HG03135 (cell line): Measurements from ENCODE around the gene ZBTB7C.

Source experiments
- ATAC-seq: cut with Tn5 transposase; IDR thresholded peaks from one replicate; pipeline ENCODE4 v1.9.1; 2021; ENCODE audit warnings: mild to moderate bottlenecking, moderate library complexity; ENCODE audit not compliant: unreplicated experiment

The ZBTB7C gene

DNA sequence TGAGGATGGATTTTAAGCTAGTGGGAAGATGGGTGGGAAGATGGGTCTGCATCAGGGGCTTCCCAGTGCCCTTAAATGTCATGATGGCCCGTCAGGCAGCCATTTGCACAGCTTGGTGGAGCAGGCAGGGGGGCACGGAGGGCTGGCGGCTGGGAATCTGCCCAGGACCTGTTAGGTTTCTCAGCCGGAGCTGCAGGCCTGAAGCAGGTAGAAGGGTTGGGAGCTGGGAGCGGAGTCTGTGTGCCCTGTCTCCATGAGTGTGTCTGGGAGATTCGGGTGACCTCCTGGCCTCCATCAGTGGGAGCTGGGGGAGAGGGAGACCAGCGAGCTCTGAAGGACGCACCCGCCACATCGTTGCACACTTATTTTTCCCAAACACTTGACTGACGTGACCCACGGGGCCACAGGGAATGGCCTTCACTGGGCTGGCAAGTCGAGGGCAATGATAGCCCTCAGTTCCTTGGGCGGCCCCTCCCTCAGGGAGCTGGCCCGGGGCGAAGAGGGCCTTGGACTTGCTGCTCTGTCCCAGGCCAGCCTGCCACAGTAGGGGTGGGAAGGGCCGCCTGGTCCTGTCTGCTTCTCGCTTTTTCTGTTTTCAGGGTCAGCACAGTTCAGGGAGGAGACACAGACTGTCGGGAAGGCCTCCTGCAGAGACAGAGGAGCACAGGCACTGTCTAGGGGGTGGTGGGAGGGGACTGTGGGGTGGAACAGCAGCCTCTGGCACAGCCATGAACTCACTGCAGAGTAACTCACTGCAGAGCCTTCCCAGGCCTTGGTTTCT, 236.8 kb downstream of the ZBTB7C start:
- ATAC-seq, result no peak

DNA sequence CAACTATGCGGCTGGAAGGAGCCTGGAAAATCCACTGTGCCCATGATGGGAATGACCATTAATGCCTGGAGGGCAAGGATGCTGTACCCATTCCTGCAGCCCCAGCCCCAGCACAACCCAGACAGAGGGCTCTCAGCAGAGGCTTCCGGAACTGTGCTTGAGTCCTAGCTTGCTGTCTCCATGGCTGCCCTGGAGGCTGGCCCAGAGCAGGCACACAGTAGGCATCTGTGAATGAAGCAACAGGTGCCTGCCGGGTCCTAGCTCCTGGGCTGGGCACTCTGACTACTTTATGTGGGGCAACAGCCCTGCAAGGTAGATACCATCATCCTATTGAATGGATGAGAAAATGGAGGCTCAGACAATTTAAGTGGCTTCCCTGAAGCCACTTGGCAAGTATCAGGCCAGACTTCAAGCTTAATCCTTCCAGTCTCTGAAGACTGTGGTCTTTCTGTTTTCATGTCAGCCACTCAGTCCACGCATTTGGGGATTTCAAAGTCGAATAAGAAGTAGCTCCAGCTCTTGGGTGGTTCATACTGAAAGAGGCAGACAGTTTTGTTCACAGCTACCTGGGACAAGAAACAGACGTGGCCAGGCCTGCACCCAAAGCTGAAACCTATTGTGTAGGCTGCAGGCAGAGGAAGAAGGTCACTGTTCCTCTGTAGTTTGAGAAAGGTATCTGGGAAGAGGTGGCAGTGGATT, 237.5 kb downstream of the ZBTB7C start:
- ATAC-seq, result no peak

DNA sequence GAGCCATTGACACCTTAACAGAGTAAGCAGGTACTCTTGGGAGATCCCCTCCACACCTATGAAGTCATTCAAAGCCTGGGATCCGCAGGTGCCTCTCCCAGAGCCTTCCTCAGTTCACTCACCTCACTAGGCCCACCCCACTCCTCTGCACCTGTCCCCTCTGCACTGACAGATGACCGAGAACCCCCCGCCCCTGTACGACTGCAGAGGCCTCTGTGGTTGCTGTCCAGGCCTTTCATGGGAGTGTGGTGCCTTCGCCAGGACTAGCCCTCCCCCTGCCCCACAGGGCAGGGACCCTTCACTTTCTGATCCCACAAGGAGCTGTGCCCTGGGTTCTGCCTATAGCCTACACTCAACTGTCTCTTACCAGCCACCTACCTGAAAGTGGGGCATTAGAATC, 238.5 kb downstream of the ZBTB7C start:
- no peak for ATAC-seq

DNA sequence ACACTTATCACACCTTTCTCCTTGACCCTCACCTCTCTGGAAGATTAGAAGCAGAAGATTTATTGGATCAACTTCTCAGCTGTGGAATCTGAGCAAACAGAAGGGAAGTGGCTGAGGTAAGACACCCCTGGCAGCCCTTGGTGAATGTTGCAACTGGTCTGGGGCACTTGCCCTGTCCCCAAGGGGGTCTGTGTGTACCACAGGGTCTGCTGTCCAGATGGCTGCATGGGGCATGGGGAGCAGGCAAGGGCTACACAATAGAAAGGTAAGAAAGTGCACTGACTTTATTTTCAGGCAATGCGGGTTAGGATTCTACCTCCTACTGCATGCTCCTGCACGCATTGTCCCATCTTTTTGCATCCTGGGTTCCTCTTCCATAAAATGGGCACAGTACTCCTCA, 240.3 kb downstream of the ZBTB7C start:
- no peak for ATAC-seq

DNA sequence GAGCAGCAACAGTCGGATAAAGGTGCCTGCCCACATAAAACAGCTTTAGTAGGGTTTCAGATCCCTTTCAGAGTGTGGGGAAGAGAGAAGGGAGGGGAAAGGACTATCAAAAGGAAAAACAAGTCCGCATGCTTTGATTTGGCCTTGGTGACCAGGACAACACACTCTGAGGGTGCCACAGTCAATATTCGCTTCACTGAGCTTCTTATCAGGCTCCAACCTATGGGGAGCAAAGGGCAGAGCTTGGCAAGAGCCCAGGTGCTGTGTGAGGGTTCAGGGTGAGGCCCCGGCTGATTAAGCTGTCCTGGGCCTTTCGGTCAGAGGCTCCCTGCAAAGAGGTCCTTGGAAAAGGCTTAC, 241.3 kb downstream of the ZBTB7C start:
- ATAC-seq, result no peak

DNA sequence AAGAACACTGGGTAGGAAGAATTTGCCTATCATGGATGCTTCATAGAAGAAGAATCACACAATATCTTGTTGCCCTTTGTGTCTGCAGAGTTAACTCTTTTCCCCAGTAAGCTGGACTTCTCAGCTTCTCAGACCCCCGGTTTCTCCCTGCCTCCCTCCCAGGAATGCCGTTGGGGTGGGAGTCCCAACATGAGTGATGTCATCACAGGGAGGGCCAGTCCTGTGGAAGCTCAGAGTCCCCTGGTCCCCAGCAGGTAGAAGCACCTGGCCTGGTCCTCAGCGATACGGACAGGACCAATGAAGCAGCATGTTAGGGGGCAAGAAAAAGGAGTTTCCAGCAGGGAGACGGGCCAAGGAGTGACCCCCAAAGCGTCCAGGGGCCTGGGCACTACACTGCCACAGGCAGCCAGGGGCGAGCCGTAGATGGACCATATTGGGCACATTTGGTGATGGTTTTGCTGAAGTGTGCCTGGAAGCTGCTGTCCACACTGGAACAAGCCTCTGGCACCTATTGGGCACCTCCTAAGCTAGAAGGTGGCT, 242.8 kb downstream of the ZBTB7C start:
- no peak for ATAC-seq

DNA sequence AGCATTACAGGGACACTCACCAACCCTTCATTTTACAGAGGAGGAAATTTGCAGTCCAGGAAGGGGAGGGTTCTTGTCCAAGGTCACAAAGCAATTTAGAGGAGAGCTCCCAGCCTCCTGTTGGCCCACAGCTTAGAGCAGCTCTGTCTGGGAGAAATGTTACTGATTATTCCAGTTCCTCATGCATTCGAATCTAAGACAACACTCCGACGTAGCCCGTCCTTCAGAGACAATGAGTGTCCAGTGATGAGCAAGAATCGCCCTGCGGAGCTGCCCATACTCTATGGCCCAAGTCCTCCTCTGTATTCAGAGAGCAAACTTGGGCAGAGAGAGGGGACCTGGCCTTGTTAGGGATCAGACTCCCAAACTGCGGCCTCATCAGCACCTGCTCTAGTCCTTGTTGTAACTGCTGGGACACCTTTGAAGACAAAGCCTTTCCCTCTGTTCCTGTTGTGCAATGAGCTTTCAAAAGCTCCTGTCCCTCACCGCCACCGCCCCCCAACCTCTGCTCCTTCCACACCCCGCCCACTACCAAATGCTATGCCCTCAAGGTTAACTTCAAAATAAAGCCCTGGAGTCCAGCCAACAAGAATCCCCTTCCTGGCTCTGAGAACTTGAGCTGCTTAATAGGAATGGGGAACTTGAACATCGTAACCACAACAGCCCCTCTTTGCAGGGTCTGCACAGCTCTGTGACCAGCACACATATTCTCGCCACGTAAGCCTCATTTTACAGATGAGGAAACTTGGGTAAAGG, 243.9 kb downstream of the ZBTB7C start:
- no peak for ATAC-seq

DNA sequence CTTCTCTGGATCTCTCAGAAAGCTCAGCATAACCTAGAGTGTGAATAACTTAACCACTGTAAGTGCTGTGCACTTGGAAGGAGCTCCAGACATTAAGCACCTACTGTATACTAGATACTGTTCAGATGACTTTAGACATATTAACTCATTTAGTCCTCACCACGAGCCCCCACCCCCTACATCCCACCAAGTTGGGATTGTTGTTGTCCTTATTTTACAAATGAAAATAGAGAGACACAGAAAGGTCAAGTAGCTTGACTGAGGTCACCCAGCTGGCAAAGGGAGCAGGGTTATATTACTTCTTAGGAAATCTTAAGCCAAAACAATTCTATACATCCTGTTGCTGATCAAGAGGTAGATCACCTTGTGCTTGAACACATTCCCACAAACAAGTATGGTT, 244.5 kb downstream of the ZBTB7C start:
- ATAC-seq, result no peak

DNA sequence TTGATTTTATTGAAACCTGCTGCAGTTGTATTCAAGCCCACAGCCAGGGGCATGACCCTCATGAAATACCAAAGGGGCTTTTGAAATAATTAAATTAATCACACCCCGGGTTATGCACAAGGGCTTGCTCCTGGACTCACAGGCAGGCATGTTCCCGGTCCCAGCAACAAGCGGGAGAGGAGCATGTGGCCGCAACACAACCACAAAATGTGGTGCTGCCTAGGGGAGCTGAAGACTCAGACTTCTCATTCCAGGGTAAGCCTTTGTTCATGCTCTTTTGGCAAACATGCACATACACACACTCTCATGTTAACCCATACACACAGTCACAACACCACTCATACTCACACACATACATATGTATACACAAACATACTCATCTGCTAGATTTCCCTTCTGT, 245.1 kb downstream of the ZBTB7C start:
- ATAC-seq, result no peak

DNA sequence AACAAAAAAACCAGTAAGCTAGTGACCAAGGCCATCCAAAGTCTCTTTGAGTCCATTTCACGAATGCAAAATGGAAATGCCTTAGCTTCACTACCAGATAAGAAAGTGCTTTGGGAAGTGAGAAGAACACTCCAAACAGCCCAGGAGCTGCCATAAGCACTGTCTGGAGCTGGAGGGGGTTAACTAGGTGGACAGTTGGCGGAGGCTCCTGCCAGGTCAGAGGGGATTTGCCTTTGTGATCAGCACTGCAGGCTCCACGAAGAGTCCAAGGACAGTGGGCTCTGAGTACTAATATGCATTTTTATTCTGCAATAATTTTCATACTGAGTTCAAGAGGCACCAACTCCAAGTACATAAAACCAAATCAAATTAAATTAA, 245.5 kb downstream of the ZBTB7C start:
- ATAC-seq, result no peak

DNA sequence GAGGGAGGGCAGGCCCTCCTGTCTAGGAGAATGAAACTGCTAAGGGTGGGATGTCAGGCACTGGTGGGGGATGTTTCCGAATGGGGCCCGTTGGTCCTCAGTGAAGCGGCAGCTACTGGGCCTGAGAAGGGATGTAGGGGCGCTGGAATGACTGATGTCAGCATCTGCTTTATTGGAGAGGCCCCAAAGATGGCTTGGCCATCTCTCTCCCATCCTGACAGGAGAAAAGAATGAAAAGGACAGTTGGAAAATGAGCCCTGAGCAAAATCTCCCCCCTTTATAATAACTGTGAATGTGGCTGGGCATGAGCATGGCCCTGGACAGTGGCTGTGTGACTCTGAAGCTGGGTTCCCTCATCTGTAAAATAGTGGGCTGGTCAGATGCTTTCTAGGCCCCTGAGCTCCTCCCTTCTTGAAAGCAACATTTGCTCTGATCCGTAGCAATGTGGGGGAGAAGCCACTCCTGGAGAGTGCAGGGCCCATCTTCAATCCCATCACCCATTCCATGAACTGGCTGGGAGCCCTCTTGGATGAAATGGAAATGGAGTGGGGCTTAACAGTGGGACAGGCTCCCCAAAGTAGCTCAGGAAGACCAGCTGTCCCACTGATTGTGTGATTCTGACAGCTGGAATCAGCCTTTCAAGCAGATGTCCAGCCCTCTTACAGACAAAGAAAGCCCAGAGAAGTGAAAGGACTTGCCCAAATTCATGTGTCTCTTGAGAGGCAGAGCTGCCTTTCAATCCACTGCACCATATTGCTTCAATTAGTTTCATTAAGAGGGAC, 246.0 kb downstream of the ZBTB7C start:
- no peak for ATAC-seq

DNA sequence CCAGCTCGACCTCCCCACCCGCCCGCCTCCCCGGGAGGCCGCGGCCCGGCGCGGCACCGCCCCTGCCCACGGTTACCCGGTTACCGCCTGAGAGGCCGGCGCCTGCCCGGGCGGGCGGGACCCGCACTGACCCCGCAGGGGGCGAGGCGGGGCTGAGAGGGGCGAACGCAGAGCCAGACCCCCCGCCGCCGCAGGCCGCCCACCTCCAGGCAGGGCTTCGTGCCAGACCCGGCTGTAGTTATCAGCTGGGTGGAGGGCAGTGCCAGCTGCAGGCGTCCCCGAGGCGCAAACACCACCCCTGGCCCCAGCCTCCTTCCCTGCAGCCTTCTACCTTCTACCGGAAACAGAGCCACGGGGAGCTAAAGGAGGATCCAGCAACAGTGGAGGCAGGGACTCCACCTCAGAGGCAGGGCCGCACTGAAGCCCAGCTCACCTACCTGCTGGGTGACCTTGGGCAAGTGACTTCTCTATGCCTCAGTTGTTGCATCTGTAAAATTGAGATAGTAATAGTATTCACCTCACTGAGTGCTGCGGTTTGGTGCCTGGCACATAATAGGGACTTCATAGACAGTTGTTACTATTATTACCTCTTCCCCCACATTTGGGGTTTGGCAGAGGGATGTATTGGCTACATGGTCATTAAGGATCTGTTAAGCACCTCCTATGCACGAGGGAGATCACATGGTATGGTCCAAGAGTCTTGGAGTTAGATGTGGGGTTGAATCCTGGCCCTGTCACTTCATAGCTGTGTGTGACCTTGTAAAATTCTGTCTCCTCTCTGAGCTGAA, 247.1 kb downstream of the ZBTB7C start:
- peak; percentile 45 for ATAC-seq

DNA sequence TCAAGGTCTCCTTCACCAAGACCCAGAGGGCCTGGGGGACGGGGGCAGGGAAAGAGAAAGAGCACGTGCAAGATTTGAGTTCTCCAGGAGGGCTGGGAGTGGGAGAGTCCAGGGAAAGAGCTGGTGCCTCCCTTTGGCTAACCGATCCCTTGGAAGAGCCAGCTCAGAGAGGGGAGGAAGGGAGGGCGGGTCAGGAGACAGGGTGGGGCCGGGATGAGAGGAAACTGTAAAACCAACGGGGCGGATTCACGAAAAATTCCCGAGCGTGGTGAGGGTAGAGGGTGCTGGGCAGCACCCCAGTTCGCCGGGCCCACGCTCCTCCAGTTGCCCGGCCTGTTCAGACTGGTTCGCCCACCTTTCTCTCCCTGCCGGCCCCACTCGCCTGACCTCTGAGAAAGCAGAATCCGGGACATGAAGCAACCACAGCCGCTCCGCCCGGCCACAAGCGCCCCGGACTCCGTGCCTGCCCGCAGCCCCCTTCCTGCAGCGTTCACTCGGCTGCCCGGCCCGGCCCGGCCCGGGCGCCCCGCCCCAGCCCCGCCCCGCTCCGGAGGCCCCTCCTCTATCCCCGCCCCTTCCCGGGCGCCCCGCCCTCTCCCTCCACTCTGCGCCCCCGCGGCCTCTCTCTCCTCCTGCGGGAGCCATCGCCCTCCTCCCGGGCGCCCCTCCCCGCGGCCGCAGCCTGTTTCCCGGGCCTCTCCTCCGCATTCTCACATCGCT, 247.8 kb downstream of the ZBTB7C start:
- peak; percentile 60 for ATAC-seq

DNA sequence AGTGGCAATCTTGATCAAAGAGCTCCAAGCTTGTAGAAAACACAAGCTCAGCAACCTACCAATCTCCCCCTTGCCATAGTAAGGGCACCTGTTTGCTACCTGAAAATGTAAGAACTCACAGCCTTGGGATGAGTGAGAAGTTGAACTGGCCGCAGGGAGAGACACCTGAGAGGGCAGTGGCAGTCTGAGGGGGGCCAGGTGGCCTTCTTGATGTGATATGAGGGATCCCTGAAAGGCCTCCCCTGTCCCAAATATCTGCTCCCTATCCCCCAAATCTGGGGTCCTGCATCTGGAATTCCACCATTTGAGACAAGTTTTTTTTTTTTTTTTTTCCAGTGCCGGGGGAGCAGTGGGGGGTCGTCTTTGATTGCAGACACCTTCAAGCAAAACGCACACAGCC, 248.6 kb downstream of the ZBTB7C start:
- ATAC-seq, result no peak

DNA sequence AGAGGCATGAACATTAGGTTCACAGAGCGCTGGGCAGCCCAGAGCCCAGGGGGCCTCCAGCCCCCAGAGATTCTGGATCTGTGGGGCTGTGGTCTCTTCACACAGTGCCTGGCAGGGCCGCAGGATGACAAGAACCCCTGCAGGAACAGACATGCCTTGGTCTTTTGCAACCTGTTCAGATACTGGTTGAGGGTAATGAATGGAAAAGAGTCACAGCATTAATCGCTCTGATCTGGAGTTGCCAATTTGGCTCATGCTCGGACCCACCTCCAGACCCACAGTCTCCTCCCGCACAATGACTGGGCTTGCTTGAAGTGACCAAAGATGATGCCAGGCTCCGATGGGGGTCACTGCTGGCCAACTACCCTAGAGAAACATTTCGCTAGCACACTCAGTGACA, 249.4 kb downstream of the ZBTB7C start:
- no peak for ATAC-seq

DNA sequence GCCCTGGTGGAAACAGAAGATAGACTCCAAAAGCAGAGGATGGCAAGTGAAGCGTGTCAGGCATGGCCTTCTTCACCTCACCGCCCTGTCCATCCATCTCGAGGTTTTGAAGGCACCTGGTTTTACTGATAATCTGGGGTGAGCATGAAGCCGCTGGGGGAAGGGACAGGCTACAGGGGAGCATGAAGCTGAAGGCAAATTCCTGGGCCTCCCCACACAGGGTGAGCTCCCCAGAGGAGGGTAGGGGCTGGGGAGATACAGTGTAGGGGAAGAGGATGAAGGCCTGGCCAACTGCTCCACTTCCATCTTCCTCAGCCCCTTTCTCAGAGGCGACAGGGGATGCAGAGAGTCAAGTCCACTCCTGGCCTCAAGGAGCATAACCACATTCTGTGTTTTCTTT, 250.5 kb downstream of the ZBTB7C start:
- no peak for ATAC-seq

DNA sequence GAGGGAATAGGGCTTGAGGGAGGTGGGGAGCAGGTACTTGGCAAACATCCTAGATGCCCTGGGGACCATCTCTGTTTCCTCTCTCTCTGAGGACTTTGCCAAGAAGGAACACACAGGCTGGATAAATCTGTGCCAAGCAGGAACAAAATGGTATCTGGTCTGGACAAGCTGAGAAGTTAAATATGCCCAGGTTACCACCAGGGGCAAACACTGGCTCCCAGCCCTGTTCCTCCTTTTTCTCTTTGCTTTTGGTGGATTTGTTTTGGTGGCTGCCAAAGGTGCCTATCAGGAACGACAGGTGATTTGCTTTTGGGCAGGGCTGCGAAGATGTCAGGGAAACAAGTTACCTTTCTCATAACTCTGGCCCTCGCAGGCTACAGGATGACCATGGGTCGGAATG, 251.2 kb downstream of the ZBTB7C start:
- ATAC-seq, result no peak

DNA sequence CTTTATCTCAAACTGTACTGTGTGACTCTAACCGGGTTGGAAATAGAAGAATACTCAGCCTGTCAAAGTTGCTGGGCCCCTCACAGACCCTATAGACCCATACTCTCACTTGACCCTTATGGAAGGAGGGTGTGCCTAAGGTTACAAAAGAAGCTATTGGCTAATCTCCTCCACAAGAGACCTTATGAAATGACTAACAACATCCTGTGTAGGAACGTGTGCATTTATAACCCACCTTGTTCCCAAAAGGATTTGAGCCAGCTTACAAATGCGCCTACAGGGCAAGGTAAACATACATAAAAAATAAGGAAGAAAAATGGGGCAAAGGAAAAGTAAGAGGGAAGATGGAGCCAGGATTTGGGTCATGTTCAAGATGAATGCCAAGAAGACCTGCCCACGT, 253.3 kb downstream of the ZBTB7C start:
- ATAC-seq, result no peak

DNA sequence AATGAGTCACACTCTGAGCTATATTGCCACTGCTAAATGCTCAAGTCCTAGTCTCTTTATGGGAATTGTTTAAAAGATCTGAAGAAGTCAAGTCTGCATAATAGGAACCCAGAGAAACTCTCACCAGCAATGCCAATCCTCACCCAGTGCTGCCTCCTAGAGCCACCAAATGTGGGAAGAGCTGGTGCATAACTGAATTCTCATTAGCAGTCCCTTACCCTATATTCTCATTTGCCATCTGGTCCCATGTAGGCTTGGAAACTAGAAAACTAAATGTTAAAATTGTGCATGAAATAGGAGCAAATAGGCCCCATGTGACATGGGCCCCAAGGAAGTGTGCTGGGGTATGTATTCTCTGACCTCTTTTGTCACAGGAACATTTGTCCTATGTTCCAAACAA, 254.4 kb downstream of the ZBTB7C start:
- no peak for ATAC-seq
